GM12878 (cell line): Measurements from ENCODE around the gene ENGASE. TPM values are rescaled to one million over a fixed set of nuclear protein-coding genes. Genes with fewer than 3 reads are reported as not detected.

Experiments used
- ATAC-seq: fragments of 200-7000 bp; cut with Tn5 transposase; 3 replicates; pipeline ENCODE4 v1.9.1; 2020; ENCODE audit warnings: mild to moderate bottlenecking, moderate library complexity
- BruUV-seq: library from RNA; stranded (reverse); fragments of 400-500 nt; replicated peaks from 2 replicates; lab custom pipeline; 2021; lab: Mats Ljungman, UMichigan
- CTCF ChIA-PET: fragments of 300-600 bp; sonication (Branson Sonifier 250); formaldehyde crosslinking; extraction: SDS; loops from one replicate; lab custom pipeline; 2021; ENCODE audit warnings: inconsistent platforms; lab: Yijun Ruan, JAX
- POLR2A ChIA-PET: fragments of 350-600 bp; formaldehyde crosslinking; extraction: SDS; loops from one replicate; lab custom pipeline; 2021; ENCODE audit warnings: inconsistent platforms; lab: Charles Lee
- RAD21 ChIA-PET: fragments of 300-600 bp; sonication (Branson Sonifier 250); formaldehyde crosslinking; loops from one replicate; lab custom pipeline; 2023; ENCODE audit warnings: antibody characterized with exemption; ENCODE audit not compliant: unreplicated experiment; lab: Charles Lee
- SMC1A ChIA-PET: fragments of 300-600 bp; sonication (Branson Sonifier 250); formaldehyde crosslinking; loops from one replicate; lab custom pipeline; 2023; ENCODE audit not compliant: unreplicated experiment, uncharacterized antibody; lab: Charles Lee
- DNase-seq: peaks from one replicate; pipeline ENCODE4 v3.0.0-alpha.2; 2011; ENCODE audit warnings: low read depth, low spot score
- FAIRE-seq: peaks from 3 replicates; lab custom pipeline; 2011; peaks lifted over from hg19 to GRCh38; lab: Jason Lieb, UNC
- H2AFZ ChIP-seq: 2 replicates; pipeline ENCODE4 v1.6.0; 2011; ENCODE audit warnings: low read depth, low read length, control low read depth; ENCODE audit not compliant: control insufficient read depth
- H3K27ac ChIP-seq: 2 replicates; pipeline ENCODE4 v1.5.1; 2011; ENCODE audit warnings: control low read depth; ENCODE audit not compliant: control insufficient read depth, insufficient read depth
- H3K27me3 ChIP-seq, 2 experiments: replicated peaks in 1 of 2; 2 replicates each; pipeline versions ENCODE4 v1.6.0 to v1.6.1; 2011; ENCODE audit warnings: low read length in 1 of 2; ENCODE audit not compliant: control insufficient read depth in 2 of 2, insufficient read depth in 2 of 2
- H3K36me3 ChIP-seq, 2 experiments: 2 replicates each; pipeline ENCODE4 v1.5.1; 2011; ENCODE audit warnings: low read length in 1 of 2; ENCODE audit not compliant: control insufficient read depth in 2 of 2, insufficient read depth in 2 of 2
- H3K4me1 ChIP-seq: 2 replicates; pipeline ENCODE4 v1.6.1; 2011; ENCODE audit warnings: mild to moderate bottlenecking, low read length, moderate library complexity, mixed read lengths; ENCODE audit not compliant: control insufficient read depth, insufficient read depth
- H3K4me2 ChIP-seq: 2 replicates; pipeline ENCODE4 v1.6.0; 2011; ENCODE audit warnings: control low read depth; ENCODE audit not compliant: control insufficient read depth, insufficient read depth
- H3K4me3 ChIP-seq: fragments of 200-600 bp; sonication (generic); 2 replicates; pipeline ENCODE4 v1.5.1; 2016
- H3K79me2 ChIP-seq: 2 replicates; pipeline ENCODE4 v1.6.0; 2011; ENCODE audit warnings: low read length; ENCODE audit not compliant: control insufficient read depth, insufficient read depth
- H3K9ac ChIP-seq: 2 replicates; pipeline ENCODE4 v1.8.0; 2011; ENCODE audit warnings: low read length, control low read depth, mixed read lengths; ENCODE audit not compliant: control insufficient read depth, insufficient read depth
- H3K9me3 ChIP-seq: replicated peaks from 3 replicates; pipeline ENCODE4 v1.5.1; 2011; ENCODE audit warnings: mild to moderate bottlenecking, low read length; ENCODE audit not compliant: control insufficient read depth, insufficient read depth
- H4K20me1 ChIP-seq: 2 replicates; pipeline ENCODE4 v1.6.0; 2011; ENCODE audit not compliant: control insufficient read depth, insufficient read depth
- CBX3 ChIP-seq: fragments of 200-600 bp; sonication (generic); IDR thresholded peaks from 2 replicates; pipeline ENCODE4 v1.6.1; 2016; ENCODE audit warnings: low read depth, borderline replicate concordance
- EED ChIP-seq: sonication (generic); IDR thresholded peaks from 2 replicates; pipeline ENCODE4 v1.6.1; 2016; ENCODE audit warnings: antibody characterized with exemption, low read depth
- EZH2 ChIP-seq: IDR thresholded peaks from 2 replicates; pipeline ENCODE4 v1.6.1; 2012; ENCODE audit warnings: low read depth, mild to moderate bottlenecking, control low read depth, inconsistent platforms, low read length, borderline replicate concordance; ENCODE audit not compliant: control insufficient read depth
- HDAC6 ChIP-seq: fragments of 200-600 bp; sonication (generic); IDR thresholded peaks from one replicate; pipeline ENCODE4 v1.8.0; 2017; ENCODE audit warnings: antibody characterized with exemption; ENCODE audit not compliant: unreplicated experiment
- RB1 ChIP-seq: fragments of 450-650 bp; formaldehyde crosslinking; IDR thresholded peaks from 2 replicates; pipeline ENCODE4 v1.6.1; 2017; ENCODE audit warnings: mild to moderate bottlenecking, borderline replicate concordance
- SREBF2 ChIP-seq: IDR thresholded peaks from 2 replicates; pipeline ENCODE4 v1.6.1; 2012; ENCODE audit warnings: mild to moderate bottlenecking, low read length
- STAT3 ChIP-seq: IDR thresholded peaks from 2 replicates; pipeline ENCODE4 v1.6.1; 2011; ENCODE audit warnings: low read depth, low read length, improper control_type of control experiment
- ZNF207 ChIP-seq: fragments of 450-650 bp; IDR thresholded peaks from 2 replicates; pipeline ENCODE4 v1.6.1; 2014; ENCODE audit warnings: antibody characterized with exemption, mild to moderate bottlenecking, borderline replicate concordance
- WGBS: methylation state at CpG from one replicate; pipeline ENCODE4 v1.1.6; 2016; ENCODE audit warnings: low lambda C conversion rate; ENCODE audit not compliant: insufficient replicate concordance, insufficient coverage; ENCODE audit errors: missing lambda C conversion rate; 5-methylcytosine and 5-hydroxymethylcytosine counted together
- in situ Hi-C: fragments of 300-500 bp; cut with MboI; formaldehyde crosslinking; loops from 9 replicates; pipeline ENCODE4 v1.14.3; 2018; ENCODE audit warnings: mixed read lengths
- intact Hi-C: fragments of 100-400 bp; cut with micrococcal nuclease; formaldehyde crosslinking; loops from one replicate; pipeline ENCODE4 v1.14.2; 2022; ENCODE audit not compliant: unreplicated experiment
- polyA plus RNA-seq, 11 experiments: library from polyadenylated mRNA; depleted of rRNA in 4 of 11; unstranded in 6 of 11; stranded (reverse) in 5 of 11; fragments of >200 nt; fragmentation: Nextera tagmentation in 4 of 11; fragmentation: Illumina TruSeq in 1 of 11; extraction: Ambion mirVana in 4 of 11; extraction: Trizol in 1 of 11; gene quantifications; 1 replicate in 1 of 11; 2 replicates in 10 of 11; pipeline versions ENCODE4 v1.2.1 to v1.2.3, GENCODE V29; 2011 to 2016; ENCODE audit warnings: inconsistent platforms in 2 of 11, missing spikeins in 2 of 11, low read depth in 1 of 11
- total RNA-seq, 4 experiments: library from RNA; depleted of rRNA in 3 of 4; stranded (reverse); fragments of >200 nt in 3 of 4; fragmentation: Illumina TruSeq in 1 of 4; extraction: Trizol in 1 of 4; gene quantifications; 2 replicates each; pipeline versions ENCODE4 v1.2.1 to v1.2.3, GENCODE V29; 2013 to 2021
- TF ChIP-seq, protein P1 (sequence below): IDR thresholded peaks from 2 replicates; pipeline ENCODE4 v1.6.1; 2011; ENCODE audit warnings: low read depth, low read length, improper control_type of control experiment, borderline replicate concordance
- TF ChIP-seq, protein P2 (sequence below): IDR thresholded peaks from 2 replicates; pipeline ENCODE4 v1.6.1; 2012; ENCODE audit warnings: mild to moderate bottlenecking, low read depth, low read length
- TF ChIP-seq, protein P3 (sequence below): IDR thresholded peaks from 2 replicates; pipeline ENCODE4 v1.6.1; 2012; ENCODE audit warnings: low read length, inconsistent platforms
- TF ChIP-seq, protein P4 (sequence below): fragments of 450-650 bp; conservative IDR thresholded peaks from 2 replicates; pipeline ENCODE4 v1.6.1; 2017; ENCODE audit warnings: mild to moderate bottlenecking, moderate library complexity

The ENGASE gene
- total and polyA plus RNA-seq, 10 of the 15 experiments (the other 5 are each of a cell fraction or from before 2014, with no cell fraction given) = 0.18 to 28.9 (median 10.5) TPM

DNA sequence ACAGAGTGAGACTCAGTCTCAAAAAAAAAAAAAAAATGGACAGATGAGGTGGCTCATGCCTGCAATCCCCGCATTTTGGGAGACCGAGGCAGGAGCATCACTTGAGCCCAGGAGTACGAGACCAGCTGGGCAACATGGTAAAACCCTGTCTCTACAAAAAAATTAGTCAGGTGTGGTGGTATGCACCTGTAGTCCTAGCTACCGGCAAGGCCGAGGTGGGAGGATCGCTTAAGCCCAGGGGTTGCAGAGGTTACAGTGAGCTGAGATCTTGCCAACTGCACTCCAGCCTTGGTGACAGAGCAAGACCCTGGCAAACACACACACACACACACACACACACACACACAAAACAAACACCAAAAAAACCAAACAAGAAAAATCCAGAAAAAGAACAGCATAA lies 7.7 kb upstream of the ENGASE start:
- CTCF ChIA-PET = interaction anchor here (0.8 to 2.3 kb wide), 6 partner anchors 18 to 326 kb away, joined by 3 to 8 read pairs (median 4); no protein-coding TSS in a partner anchor

More for the DNA sequence above, 7.7 kb upstream of the ENGASE start:
- no peak for FAIRE-seq
- SMC1A ChIA-PET = interaction anchor here (0.6 kb wide), 1 partner anchor 57 kb away, joined by 3 read pairs; the partner anchor contains the start of gene CANT1
- no peak for ATAC-seq
- Histone ChIP-seq H2AFZ (no peak overlapping the region), H3K27me3 (no peaks in the 10 kb centered on the region), H3K79me2 (no peaks in the 10 kb centered on the region)
- in situ Hi-C loops = no loop called here
- no peak for TF ChIP-seq STAT3
- TF ChIP-seq ZNF207 = no peak
- no peak for TF ChIP-seq EED
- TF ChIP-seq, protein P1, sequence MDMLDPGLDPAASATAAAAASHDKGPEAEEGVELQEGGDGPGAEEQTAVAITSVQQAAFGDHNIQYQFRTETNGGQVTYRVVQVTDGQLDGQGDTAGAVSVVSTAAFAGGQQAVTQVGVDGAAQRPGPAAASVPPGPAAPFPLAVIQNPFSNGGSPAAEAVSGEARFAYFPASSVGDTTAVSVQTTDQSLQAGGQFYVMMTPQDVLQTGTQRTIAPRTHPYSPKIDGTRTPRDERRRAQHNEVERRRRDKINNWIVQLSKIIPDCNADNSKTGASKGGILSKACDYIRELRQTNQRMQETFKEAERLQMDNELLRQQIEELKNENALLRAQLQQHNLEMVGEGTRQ = no peak
- TF ChIP-seq, protein P2, sequence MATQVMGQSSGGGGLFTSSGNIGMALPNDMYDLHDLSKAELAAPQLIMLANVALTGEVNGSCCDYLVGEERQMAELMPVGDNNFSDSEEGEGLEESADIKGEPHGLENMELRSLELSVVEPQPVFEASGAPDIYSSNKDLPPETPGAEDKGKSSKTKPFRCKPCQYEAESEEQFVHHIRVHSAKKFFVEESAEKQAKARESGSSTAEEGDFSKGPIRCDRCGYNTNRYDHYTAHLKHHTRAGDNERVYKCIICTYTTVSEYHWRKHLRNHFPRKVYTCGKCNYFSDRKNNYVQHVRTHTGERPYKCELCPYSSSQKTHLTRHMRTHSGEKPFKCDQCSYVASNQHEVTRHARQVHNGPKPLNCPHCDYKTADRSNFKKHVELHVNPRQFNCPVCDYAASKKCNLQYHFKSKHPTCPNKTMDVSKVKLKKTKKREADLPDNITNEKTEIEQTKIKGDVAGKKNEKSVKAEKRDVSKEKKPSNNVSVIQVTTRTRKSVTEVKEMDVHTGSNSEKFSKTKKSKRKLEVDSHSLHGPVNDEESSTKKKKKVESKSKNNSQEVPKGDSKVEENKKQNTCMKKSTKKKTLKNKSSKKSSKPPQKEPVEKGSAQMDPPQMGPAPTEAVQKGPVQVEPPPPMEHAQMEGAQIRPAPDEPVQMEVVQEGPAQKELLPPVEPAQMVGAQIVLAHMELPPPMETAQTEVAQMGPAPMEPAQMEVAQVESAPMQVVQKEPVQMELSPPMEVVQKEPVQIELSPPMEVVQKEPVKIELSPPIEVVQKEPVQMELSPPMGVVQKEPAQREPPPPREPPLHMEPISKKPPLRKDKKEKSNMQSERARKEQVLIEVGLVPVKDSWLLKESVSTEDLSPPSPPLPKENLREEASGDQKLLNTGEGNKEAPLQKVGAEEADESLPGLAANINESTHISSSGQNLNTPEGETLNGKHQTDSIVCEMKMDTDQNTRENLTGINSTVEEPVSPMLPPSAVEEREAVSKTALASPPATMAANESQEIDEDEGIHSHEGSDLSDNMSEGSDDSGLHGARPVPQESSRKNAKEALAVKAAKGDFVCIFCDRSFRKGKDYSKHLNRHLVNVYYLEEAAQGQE = no peak
- TF ChIP-seq HDAC6 = no peak
- no peak for TF ChIP-seq SREBF2
- TF ChIP-seq CBX3 = no peak
- TF ChIP-seq, protein P3, sequence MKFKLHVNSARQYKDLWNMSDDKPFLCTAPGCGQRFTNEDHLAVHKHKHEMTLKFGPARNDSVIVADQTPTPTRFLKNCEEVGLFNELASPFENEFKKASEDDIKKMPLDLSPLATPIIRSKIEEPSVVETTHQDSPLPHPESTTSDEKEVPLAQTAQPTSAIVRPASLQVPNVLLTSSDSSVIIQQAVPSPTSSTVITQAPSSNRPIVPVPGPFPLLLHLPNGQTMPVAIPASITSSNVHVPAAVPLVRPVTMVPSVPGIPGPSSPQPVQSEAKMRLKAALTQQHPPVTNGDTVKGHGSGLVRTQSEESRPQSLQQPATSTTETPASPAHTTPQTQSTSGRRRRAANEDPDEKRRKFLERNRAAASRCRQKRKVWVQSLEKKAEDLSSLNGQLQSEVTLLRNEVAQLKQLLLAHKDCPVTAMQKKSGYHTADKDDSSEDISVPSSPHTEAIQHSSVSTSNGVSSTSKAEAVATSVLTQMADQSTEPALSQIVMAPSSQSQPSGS = no peak
- TF ChIP-seq EZH2 = no peak
- TF ChIP-seq, protein P4, sequence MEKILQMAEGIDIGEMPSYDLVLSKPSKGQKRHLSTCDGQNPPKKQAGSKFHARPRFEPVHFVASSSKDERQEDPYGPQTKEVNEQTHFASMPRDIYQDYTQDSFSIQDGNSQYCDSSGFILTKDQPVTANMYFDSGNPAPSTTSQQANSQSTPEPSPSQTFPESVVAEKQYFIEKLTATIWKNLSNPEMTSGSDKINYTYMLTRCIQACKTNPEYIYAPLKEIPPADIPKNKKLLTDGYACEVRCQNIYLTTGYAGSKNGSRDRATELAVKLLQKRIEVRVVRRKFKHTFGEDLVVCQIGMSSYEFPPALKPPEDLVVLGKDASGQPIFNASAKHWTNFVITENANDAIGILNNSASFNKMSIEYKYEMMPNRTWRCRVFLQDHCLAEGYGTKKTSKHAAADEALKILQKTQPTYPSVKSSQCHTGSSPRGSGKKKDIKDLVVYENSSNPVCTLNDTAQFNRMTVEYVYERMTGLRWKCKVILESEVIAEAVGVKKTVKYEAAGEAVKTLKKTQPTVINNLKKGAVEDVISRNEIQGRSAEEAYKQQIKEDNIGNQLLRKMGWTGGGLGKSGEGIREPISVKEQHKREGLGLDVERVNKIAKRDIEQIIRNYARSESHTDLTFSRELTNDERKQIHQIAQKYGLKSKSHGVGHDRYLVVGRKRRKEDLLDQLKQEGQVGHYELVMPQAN = no peak
- TF ChIP-seq RB1 = no peak
- TF ChIP-seq, all 136 proteins: peak for 0
- H3K9me3 ChIP-seq = no peaks in the 10 kb centered on the region
- no peak overlapping the region for H3K27ac ChIP-seq
- no peak overlapping the region for H3K4me3 ChIP-seq
- H3K4me2 ChIP-seq = no peak overlapping the region
- 79% methylated on average over 6 of the region's 6 CpGs for WGBS
- intact Hi-C loops = no loop called here
- no peaks in the 10 kb centered on the region for H4K20me1 ChIP-seq
- no peaks in the 10 kb centered on the region for H3K36me3 ChIP-seq
- ChIA-PET RAD21 (no interaction called here), POLR2A (no interaction called here)
- no peak overlapping the region for H3K9ac ChIP-seq
- DNase-seq = no peak
- H3K4me1 ChIP-seq = no peaks in the 10 kb centered on the region
- no TSS peak for BruUV-seq
